ENCODE results near the gene GAL. TPM values are rescaled to one million over a fixed set of nuclear protein-coding genes. Genes with fewer than 3 reads are reported as not detected.

GAL gene
- total RNA-seq, 6 experiments from 2014 or later, result 0.49 TPM; not detected in 5

DNA sequence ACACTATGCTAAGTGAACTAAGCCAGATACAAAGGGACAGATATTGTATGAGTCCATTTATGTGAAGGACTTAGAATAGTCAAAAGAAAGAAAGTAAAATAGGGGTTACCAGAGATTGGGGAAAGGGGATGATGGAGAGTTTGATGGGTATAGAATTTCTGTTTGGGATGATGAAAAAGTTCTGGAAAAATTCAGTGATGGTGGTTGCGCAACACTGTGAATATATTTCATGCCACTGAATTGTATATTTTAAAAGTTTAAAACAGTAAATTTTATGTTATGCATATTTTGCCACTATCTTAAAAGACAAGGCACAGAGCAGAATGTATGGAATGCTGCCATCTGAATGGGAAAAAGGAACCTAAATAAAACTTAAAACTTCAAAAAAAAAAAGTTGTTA, 37.8 kb downstream of the GAL start:
- ATAC-seq (no peak), DNase-seq (no peak)
- TF ChIP-seq, protein P1, sequence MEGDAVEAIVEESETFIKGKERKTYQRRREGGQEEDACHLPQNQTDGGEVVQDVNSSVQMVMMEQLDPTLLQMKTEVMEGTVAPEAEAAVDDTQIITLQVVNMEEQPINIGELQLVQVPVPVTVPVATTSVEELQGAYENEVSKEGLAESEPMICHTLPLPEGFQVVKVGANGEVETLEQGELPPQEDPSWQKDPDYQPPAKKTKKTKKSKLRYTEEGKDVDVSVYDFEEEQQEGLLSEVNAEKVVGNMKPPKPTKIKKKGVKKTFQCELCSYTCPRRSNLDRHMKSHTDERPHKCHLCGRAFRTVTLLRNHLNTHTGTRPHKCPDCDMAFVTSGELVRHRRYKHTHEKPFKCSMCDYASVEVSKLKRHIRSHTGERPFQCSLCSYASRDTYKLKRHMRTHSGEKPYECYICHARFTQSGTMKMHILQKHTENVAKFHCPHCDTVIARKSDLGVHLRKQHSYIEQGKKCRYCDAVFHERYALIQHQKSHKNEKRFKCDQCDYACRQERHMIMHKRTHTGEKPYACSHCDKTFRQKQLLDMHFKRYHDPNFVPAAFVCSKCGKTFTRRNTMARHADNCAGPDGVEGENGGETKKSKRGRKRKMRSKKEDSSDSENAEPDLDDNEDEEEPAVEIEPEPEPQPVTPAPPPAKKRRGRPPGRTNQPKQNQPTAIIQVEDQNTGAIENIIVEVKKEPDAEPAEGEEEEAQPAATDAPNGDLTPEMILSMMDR (IDR thresholded peaks at IDR 0.05), result no peak
- TF ChIP-seq POLR2A (IDR thresholded peaks at IDR 0.05), result no peak
- intact Hi-C loops (cut with DNase I), result no loop called here
- Histone ChIP-seq H3K36me3 (no peaks in the 10 kb centered on the region), H3K27me3 (no peaks in the 10 kb centered on the region), H3K9me3 (no peaks in the 10 kb centered on the region), H3K27ac (no peak overlapping the region), H3K4me1 (no peaks in the 10 kb centered on the region), H3K4me3 (no peak overlapping the region)
- 90% methylated on average over 1 of the region's 1 CpG for WGBS (ENCODE audit: insufficient coverage, low coverage, low lambda C conversion rate, missing lambda C conversion rate)

DNA sequence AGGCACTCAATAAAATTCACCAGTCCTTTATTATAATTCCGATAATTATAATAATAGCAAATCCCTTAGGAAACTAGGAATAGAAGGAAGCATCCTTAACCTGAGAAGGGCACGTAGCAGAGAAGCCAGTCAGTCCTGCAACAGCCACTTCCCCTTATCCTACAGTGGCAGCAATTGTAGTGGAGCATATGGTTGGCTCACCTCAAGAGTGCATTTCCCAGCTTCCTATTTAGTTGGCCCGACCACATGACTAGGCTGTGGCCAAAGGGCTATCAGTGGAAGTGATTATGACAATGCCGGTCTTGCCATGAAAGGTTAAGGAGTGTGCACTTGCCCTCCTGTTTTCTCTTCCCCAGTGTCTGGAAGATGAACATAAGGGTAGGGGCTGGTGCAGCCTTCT, 39.9 kb downstream of the GAL start:
- Histone ChIP-seq H3K4me1 (no peaks in the 10 kb centered on the region), H3K4me3 (no peak overlapping the region), H3K9me3 (no peaks in the 10 kb centered on the region), H3K27ac (no peak overlapping the region), H3K36me3 (no peaks in the 10 kb centered on the region), H3K27me3 (no peaks in the 10 kb centered on the region)
- ATAC-seq, result no peak
- intact Hi-C loops (cut with DNase I), result no loop called here
- DNase-seq, result no peak
- TF ChIP-seq, protein P1 (IDR thresholded peaks at IDR 0.05), result no peak
- TF ChIP-seq POLR2A (IDR thresholded peaks at IDR 0.05), result no peak
- 65% methylated on average over 4 of the region's 4 CpGs for WGBS (ENCODE audit: insufficient coverage, low coverage, low lambda C conversion rate, missing lambda C conversion rate)

DNA sequence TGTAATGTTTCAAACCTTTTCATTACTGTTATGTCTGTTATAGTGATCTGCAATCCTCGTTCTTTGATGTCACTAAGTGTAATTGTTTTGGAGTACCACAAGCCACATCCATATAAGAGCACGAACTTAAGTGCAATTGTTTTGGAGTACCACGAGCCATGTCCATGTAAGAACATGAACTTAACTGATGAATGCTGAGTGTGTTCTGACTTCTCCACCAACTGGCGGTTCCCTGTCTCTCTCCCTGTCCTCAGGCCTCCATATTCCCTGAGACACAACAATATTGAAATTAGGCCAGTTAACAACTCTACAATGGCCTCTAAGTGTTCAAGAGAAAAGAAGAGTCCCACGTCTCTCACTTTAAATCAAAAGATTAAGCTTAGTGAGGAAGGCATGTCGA, 43.4 kb downstream of the GAL start:
- DNase-seq (no peak), ATAC-seq (no peak)
- H3K27ac ChIP-seq, result no peak overlapping the region
- no peaks in the 10 kb centered on the region for H3K36me3 ChIP-seq
- intact Hi-C loops (cut with DNase I), result no loop called here
- H3K4me3 ChIP-seq, result no peak overlapping the region
- no peaks in the 10 kb centered on the region for H3K4me1 ChIP-seq
- 70% methylated on average over 6 of the region's 6 CpGs for WGBS (ENCODE audit: insufficient coverage, low coverage, low lambda C conversion rate, missing lambda C conversion rate)
- no peaks in the 10 kb centered on the region for H3K9me3 ChIP-seq
- H3K27me3 ChIP-seq, result no peaks in the 10 kb centered on the region
- TF ChIP-seq POLR2A (IDR thresholded peaks at IDR 0.05), result no peak
- TF ChIP-seq, protein P1 (IDR thresholded peaks at IDR 0.05), result no peak

DNA sequence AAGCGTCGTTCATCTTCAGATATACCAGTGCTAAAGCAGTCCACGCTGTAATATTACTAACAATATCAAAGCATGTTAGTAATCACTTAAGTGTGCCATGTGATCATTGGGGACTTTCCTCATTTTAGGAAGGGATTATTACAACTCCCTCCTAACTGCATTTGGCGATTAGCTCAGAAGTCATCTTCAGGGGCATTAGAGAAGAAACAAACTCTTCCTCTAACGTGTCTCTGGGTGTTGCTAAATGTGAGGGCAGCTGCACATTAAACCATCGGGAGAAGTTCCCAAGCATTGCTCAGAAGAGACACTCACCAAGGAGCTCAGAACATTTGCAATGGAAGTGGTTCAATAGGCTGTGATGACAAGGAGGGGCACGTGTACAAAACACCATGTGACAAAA, 49.8 kb downstream of the GAL start:
- ATAC-seq, result no peak
- WGBS (ENCODE audit: insufficient coverage, low coverage, low lambda C conversion rate, missing lambda C conversion rate), result 73% methylated on average over 7 of the region's 7 CpGs
- Histone ChIP-seq H3K36me3 (no peaks in the 10 kb centered on the region), H3K27ac (no peak overlapping the region), H3K9me3 (no peaks in the 10 kb centered on the region), H3K27me3 (no peaks in the 10 kb centered on the region), H3K4me1 (no peaks in the 10 kb centered on the region), H3K4me3 (no peak overlapping the region)
- TF ChIP-seq POLR2A (IDR thresholded peaks at IDR 0.05), result no peak
- TF ChIP-seq, protein P1 (IDR thresholded peaks at IDR 0.05), result no peak
- no peak for DNase-seq
- intact Hi-C loops (cut with DNase I), result no loop called here

DNA sequence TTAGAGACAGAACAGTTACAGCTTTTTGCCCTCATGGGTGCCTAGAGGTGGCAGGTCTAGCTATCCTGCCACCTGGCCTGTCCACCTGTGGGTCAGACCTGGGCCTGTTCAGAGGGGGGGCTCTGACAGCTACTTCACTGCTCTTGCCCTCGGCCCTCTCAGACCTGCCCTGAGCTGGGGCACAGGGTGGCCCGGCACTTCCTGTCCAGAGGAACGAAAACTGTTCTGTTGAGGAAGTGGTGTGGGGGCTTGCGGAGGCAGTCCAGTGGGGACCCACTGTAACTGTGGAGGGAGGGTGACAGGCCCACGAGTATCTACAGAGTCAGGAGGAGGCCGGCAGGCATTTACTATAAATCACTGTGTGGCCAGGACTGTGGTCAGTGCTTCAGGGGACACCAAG, 50.8 kb downstream of the GAL start:
- ATAC-seq (peak in 1 of 4 donors; percentile 34), DNase-seq (no peak)
- H3K9me3 ChIP-seq, result no peaks in the 10 kb centered on the region
- H3K27me3 ChIP-seq, result no peaks in the 10 kb centered on the region
- no peak overlapping the region for H3K4me3 ChIP-seq
- H3K4me1 ChIP-seq, result no peaks in the 10 kb centered on the region
- H3K27ac ChIP-seq, result no peak overlapping the region
- H3K36me3 ChIP-seq, result no peaks in the 10 kb centered on the region
- TF ChIP-seq, protein P1 (IDR thresholded peaks at IDR 0.05), result no peak
- TF ChIP-seq POLR2A (IDR thresholded peaks at IDR 0.05), result no peak
- intact Hi-C loops (cut with DNase I), result no loop called here
- WGBS (ENCODE audit: insufficient coverage, low coverage, low lambda C conversion rate, missing lambda C conversion rate), result 51% methylated on average over 3 of the region's 6 CpGs
